Uterus (tissue), 4 donors: ENCODE results near the gene MAP4K3. TPM values are rescaled to one million over a fixed set of nuclear protein-coding genes. Genes with fewer than 3 reads are reported as not detected.

Experiments
- DNase-seq, 2 donors: peaks; one replicate each; pipeline ENCODE4 v3.0.0-alpha.2; 2019 to 2020
- H3K27ac ChIP-seq, 2 donors: fragments of 200-600 bp; sonication (generic); 1 replicate in 1 of 2; 2 replicates in 1 of 2; pipeline ENCODE4 v1.5.1; 2016 to 2018
- H3K27me3 ChIP-seq, 2 donors: fragments of 200-600 bp; sonication (generic); one replicate each; pipeline ENCODE4 v1.5.1; 2018 to 2019; ENCODE audit warnings: control low read depth in 1 of 2
- H3K36me3 ChIP-seq, 2 donors: fragments of 200-600 bp; sonication (generic); one replicate each; pipeline ENCODE4 v1.5.1; 2019; ENCODE audit warnings: control low read depth in 1 of 2
- H3K4me1 ChIP-seq, 2 donors: fragments of 200-600 bp; sonication (generic); one replicate each; pipeline ENCODE4 v1.5.1; 2018 to 2019; ENCODE audit warnings: control low read depth in 1 of 2
- H3K4me3 ChIP-seq, 2 donors: fragments of 200-600 bp; sonication (generic); 1 replicate in 1 of 2; 2 replicates in 1 of 2; pipeline ENCODE4 v1.5.1; 2018 to 2019; ENCODE audit warnings: mild to moderate bottlenecking in 1 of 2
- H3K9me3 ChIP-seq, 2 donors: fragments of 200-600 bp; sonication (generic); one replicate each; pipeline ENCODE4 v1.5.1; 2019; ENCODE audit warnings: control low read depth in 1 of 2
- CTCF ChIP-seq, 4 experiments: fragments of 200-600 bp in 2 of 4; fragments of 450-650 bp in 2 of 4; sonication (generic) in 2 of 4; IDR thresholded peaks; one replicate each; pipeline ENCODE4 v1.5.1; 2016 to 2019; ENCODE audit warnings: antibody characterized with exemption in 4 of 4, mild to moderate bottlenecking in 2 of 4, moderate library complexity in 1 of 4
- POLR2A ChIP-seq, 2 donors: fragments of 450-650 bp; IDR thresholded peaks; one replicate each; pipeline ENCODE4 v1.6.1; 2016; ENCODE audit warnings: antibody characterized with exemption in 2 of 2, mild to moderate bottlenecking in 1 of 2, moderate library complexity in 1 of 2
- intact Hi-C: fragments of 100-400 bp; cut with DNase I; formaldehyde crosslinking; loops from one replicate; pipeline ENCODE4 v1.15.1; 2023; ENCODE audit warnings: low total_unique reads
- total RNA-seq, 4 donors: library from RNA; depleted of rRNA in 3 of 4; stranded (reverse); fragments of >200 nt in 3 of 4; gene quantifications; one replicate each; pipeline versions ENCODE4 v1.1.0 to v1.2.4, GENCODE V29; 2014 to 2023
- donor health status: DM: yes; HTN: yes; CAD: no.

Gene MAP4K3
- total RNA-seq, 4 donors from 2014 or later = 31.5 to 110 (median 72.3) TPM

- DNase-seq = no peak
- no peak overlapping the region for H3K4me3 ChIP-seq
- no peaks in the 10 kb centered on the region for H3K27me3 ChIP-seq
- H3K27ac ChIP-seq = no peak overlapping the region
- TF ChIP-seq POLR2A (IDR thresholded peaks at IDR 0.05) (no peak), CTCF (IDR thresholded peaks at IDR 0.05) (no peak)
- H3K36me3 ChIP-seq = no peaks in the 10 kb centered on the region
- intact Hi-C loops = no loop called here
- H3K4me1 ChIP-seq = peaks cover 0 to 4% of the 10 kb centered on the region in 2 donors
- no peaks in the 10 kb centered on the region for H3K9me3 ChIP-seq
Observed at GRCh38 chr2:39432701-39433100, 4.4 kb downstream of the MAP4K3 start.

GRCh38 chr2:39431592-39432316 lies 5.3 kb downstream of the MAP4K3 start:
- H3K27me3 ChIP-seq = no peaks in the 10 kb centered on the region
- intact Hi-C loops = no loop called here
- peak in 1 of 2 donors; percentile 23 for DNase-seq
- H3K4me1 ChIP-seq = peaks cover 0 to 10% of the 10 kb centered on the region in 2 donors
- H3K36me3 ChIP-seq = no peaks in the 10 kb centered on the region
- H3K9me3 ChIP-seq = no peaks in the 10 kb centered on the region
- no peak for TF ChIP-seq CTCF (IDR thresholded peaks at IDR 0.05)
- no peak for TF ChIP-seq POLR2A (IDR thresholded peaks at IDR 0.05)
- H3K27ac ChIP-seq = peak overlapping the region; percentile 14 to 20
- H3K4me3 ChIP-seq = no peak overlapping the region

GRCh38 chr2:39429746-39430145 lies 7.3 kb downstream of the MAP4K3 start:
- no peak overlapping the region for H3K4me3 ChIP-seq
- H3K36me3 ChIP-seq = no peaks in the 10 kb centered on the region
- H3K4me1 ChIP-seq = peaks cover 0 to 14% of the 10 kb centered on the region in 2 donors
- no peak overlapping the region for H3K27ac ChIP-seq
- H3K9me3 ChIP-seq = no peaks in the 10 kb centered on the region
- intact Hi-C loops = no loop called here
- H3K27me3 ChIP-seq = no peaks in the 10 kb centered on the region
- DNase-seq = no peak
- TF ChIP-seq CTCF (IDR thresholded peaks at IDR 0.05) = no peak
- TF ChIP-seq POLR2A (IDR thresholded peaks at IDR 0.05) = no peak

GRCh38 chr2:39424951-39425350 lies 12.1 kb downstream of the MAP4K3 start:
- Histone ChIP-seq H3K36me3 (no peaks in the 10 kb centered on the region), H3K27me3 (no peaks in the 10 kb centered on the region), H3K27ac (no peak overlapping the region), H3K4me1 (peaks cover 0 to 10% of the 10 kb centered on the region in 2 donors), H3K4me3 (no peak overlapping the region), H3K9me3 (no peaks in the 10 kb centered on the region)
- no peak for DNase-seq
- TF ChIP-seq CTCF (IDR thresholded peaks at IDR 0.05) (no peak), POLR2A (IDR thresholded peaks at IDR 0.05) (no peak)
- intact Hi-C loops = no loop called here

GRCh38 chr2:39422700-39423099 lies 14.4 kb downstream of the MAP4K3 start:
- Histone ChIP-seq H3K4me1 (peaks cover 0 to 10% of the 10 kb centered on the region in 2 donors), H3K27me3 (no peaks in the 10 kb centered on the region), H3K4me3 (no peak overlapping the region), H3K27ac (no peak overlapping the region), H3K36me3 (no peaks in the 10 kb centered on the region), H3K9me3 (no peaks in the 10 kb centered on the region)
- intact Hi-C loops = no loop called here
- DNase-seq = no peak
- no peak for TF ChIP-seq CTCF (IDR thresholded peaks at IDR 0.05)
- no peak for TF ChIP-seq POLR2A (IDR thresholded peaks at IDR 0.05)
